HepG2 (cell line): Measurements from ENCODE around the gene ALDH3A2. TPM values are rescaled to one million over a fixed set of nuclear protein-coding genes. Genes with fewer than 3 reads are reported as not detected.

Experiments used
- ATF1 ChIP-seq: IDR thresholded peaks from 2 replicates; pipeline ENCODE4 v1.6.1; 2016; ENCODE audit warnings: mild to moderate bottlenecking, control low read depth
- FOXA3 ChIP-seq: IDR thresholded peaks from 2 replicates; pipeline ENCODE4 v1.6.1; 2016; ENCODE audit warnings: missing genetic modification reagents, missing compliant biosample characterization
- JUNB ChIP-seq: sonication (generic); formaldehyde crosslinking; IDR thresholded peaks from 2 replicates; pipeline ENCODE4 v1.8.0; 2022; ENCODE audit warnings: missing genetic modification reagents, mild to moderate bottlenecking, borderline replicate concordance
- MTA3 ChIP-seq: sonication (generic); formaldehyde crosslinking; IDR thresholded peaks from 2 replicates; pipeline ENCODE4 v1.4.0; 2020; ENCODE audit warnings: missing genetic modification reagents
- NCOR1 ChIP-seq: fragments of 200-600 bp; sonication (generic); IDR thresholded peaks from 2 replicates; pipeline ENCODE4 v1.7.0; 2017; ENCODE audit warnings: antibody characterized with exemption, low read length, borderline replicate concordance
- NFKBIZ ChIP-seq: IDR thresholded peaks from 2 replicates; pipeline ENCODE4 v1.6.1; 2018; ENCODE audit warnings: missing genetic modification reagents, missing compliant biosample characterization
- NR0B2 ChIP-seq: sonication (generic); formaldehyde crosslinking; IDR thresholded peaks from 2 replicates; pipeline ENCODE4 v1.4.0; 2020; ENCODE audit warnings: mild to moderate bottlenecking, missing genetic modification reagents
- XBP1 ChIP-seq: sonication (generic); formaldehyde crosslinking; IDR thresholded peaks from 2 replicates; pipeline ENCODE4 v1.5.0; 2020; ENCODE audit warnings: missing genetic modification reagents
- ZBTB14 ChIP-seq: sonication (generic); formaldehyde crosslinking; IDR thresholded peaks from 2 replicates; pipeline ENCODE4 v1.4.0; 2020; ENCODE audit warnings: missing genetic modification reagents
- ZBTB25 ChIP-seq: IDR thresholded peaks from 2 replicates; pipeline ENCODE4 v1.6.1; 2018; ENCODE audit warnings: missing genetic modification reagents
- ZBTB43 ChIP-seq: sonication (generic); formaldehyde crosslinking; conservative IDR thresholded peaks from 2 replicates; pipeline ENCODE4 v1.4.0; 2020; ENCODE audit warnings: missing genetic modification reagents
- ZNF124 ChIP-seq: sonication (generic); formaldehyde crosslinking; IDR thresholded peaks from 2 replicates; pipeline ENCODE4 v1.4.0; 2020; ENCODE audit warnings: missing genetic modification reagents
- ZNF18 ChIP-seq: sonication (generic); formaldehyde crosslinking; IDR thresholded peaks from 2 replicates; pipeline ENCODE4 v1.8.0; 2022; ENCODE audit warnings: mild to moderate bottlenecking, missing genetic modification reagents; ENCODE audit not compliant: insufficient replicate concordance
- ZNF234 ChIP-seq: sonication (generic); formaldehyde crosslinking; conservative IDR thresholded peaks from 2 replicates; pipeline ENCODE4 v1.5.1; 2020; ENCODE audit warnings: mild to moderate bottlenecking, missing genetic modification reagents
- ZNF260 ChIP-seq: sonication (generic); formaldehyde crosslinking; IDR thresholded peaks from 2 replicates; pipeline ENCODE4 v1.4.0; 2020; ENCODE audit warnings: missing genetic modification reagents, low read depth, mild to moderate bottlenecking, borderline replicate concordance
- ZNF275 ChIP-seq: sonication (generic); formaldehyde crosslinking; IDR thresholded peaks from 2 replicates; pipeline ENCODE4 v1.8.0; 2022; ENCODE audit warnings: missing genetic modification reagents, mild to moderate bottlenecking, inconsistent platforms, borderline replicate concordance
- ZNF280D ChIP-seq: sonication (generic); formaldehyde crosslinking; IDR thresholded peaks from 2 replicates; pipeline ENCODE4 v1.5.1; 2020; ENCODE audit warnings: mild to moderate bottlenecking, missing genetic modification reagents
- ZNF557 ChIP-seq: sonication (generic); formaldehyde crosslinking; IDR thresholded peaks from 2 replicates; pipeline ENCODE4 v1.4.0; 2020; ENCODE audit warnings: missing genetic modification reagents
- polyA plus RNA-seq, 8 experiments: library from polyadenylated mRNA; depleted of rRNA in 3 of 8; stranded (reverse) in 7 of 8; unstranded in 1 of 8; fragments of >200 nt; fragmentation: Illumina TruSeq in 4 of 8; extraction: Trizol in 4 of 8; gene quantifications; 2 replicates each; pipeline versions ENCODE4 v1.2.1 to v1.2.3, GENCODE V29; 2011 to 2016; ENCODE audit warnings: low read depth in 4 of 8, missing spikeins in 1 of 8, mixed read lengths in 1 of 8; ENCODE audit not compliant: insufficient read depth in 1 of 8
- total RNA-seq, 5 experiments: library from RNA; depleted of rRNA; stranded (reverse); fragments of >200 nt; fragmentation: Illumina TruSeq; extraction: Trizol; gene quantifications; 2 replicates each; pipeline ENCODE4 v1.2.3, GENCODE V29; 2016; ENCODE audit warnings: low read depth in 1 of 5

Gene ALDH3A2
- total and polyA plus RNA-seq, 2 of the 13 experiments (the other 11 are each of a cell fraction or from before 2014, with no cell fraction given) = 80.8 to 180 TPM

GRCh38 chr17:19648475-19649273 lies at the start of gene ALDH3A2 (continued):
- peak; percentile 60 for TF ChIP-seq ZNF18
- peak; percentile 93 for TF ChIP-seq ZNF234 (CRISPR knock-in tag)
- peak; percentile 96; the same call in 1 of the 2 replicates for TF ChIP-seq ZNF124 (CRISPR knock-in tag)
- TF ChIP-seq FOXA3 (CRISPR knock-in tag) = peak; percentile 77
- TF ChIP-seq ZBTB43 (CRISPR knock-in tag) = peak; percentile 76; the same call in 1 of the 2 replicates
- TF ChIP-seq MTA3 (CRISPR knock-in tag) = no peak
- TF ChIP-seq ZNF260 (CRISPR knock-in tag) = no peak
- peak; percentile 75; the same call in 1 of the 2 replicates for TF ChIP-seq NCOR1
- peak; percentile 95 for TF ChIP-seq NR0B2 (CRISPR knock-in tag)
- TF ChIP-seq ATF1 (CRISPR knock-in tag) = no peak
- TF ChIP-seq ZBTB25 = peak; percentile 88
- TF ChIP-seq ZNF280D (CRISPR knock-in tag) = no peak; the same call in none of the 2 replicates
- no peak; the same call in 1 of the 2 replicates for TF ChIP-seq JUNB (CRISPR knock-in tag)
- peak; percentile 98 for TF ChIP-seq ZNF557 (CRISPR knock-in tag)
- peak; percentile 81; the same call in 1 of the 2 replicates for TF ChIP-seq NFKBIZ (CRISPR knock-in tag)
- TF ChIP-seq ZNF275 = peak; percentile 100
- TF ChIP-seq ZBTB14 (CRISPR knock-in tag) = peak; percentile 57; the same call in 1 of the 2 replicates
- peak; percentile 50; the same call in 1 of the 2 replicates for TF ChIP-seq XBP1 (CRISPR knock-in tag)
